Glutamatergic neuron (in vitro differentiated cells): ENCODE data around the gene THYN1. TPM values are rescaled to one million over a fixed set of nuclear protein-coding genes. Genes with fewer than 3 reads are reported as not detected.
"Not testable (repeated sequence)": the region's sequence is repeated elsewhere in the genome, so short reads cannot be mapped to it uniquely, and the experiment has no call there.

ENCODE experiments used
- DNase-seq: peaks from one replicate; pipeline ENCODE4 v3.0.0; 2022
- H3K27ac Mint-ChIP-seq: one replicate; pipeline ENCODE4 v1.8.0; 2020; ENCODE audit warnings: mild to moderate bottlenecking, mixed read lengths, inconsistent platforms; ENCODE audit not compliant: unreplicated experiment
- H3K27me3 Mint-ChIP-seq: one replicate; pipeline ENCODE4 v1.8.0; 2020; ENCODE audit warnings: mild to moderate bottlenecking, moderate library complexity, mixed read lengths, inconsistent platforms; ENCODE audit not compliant: unreplicated experiment
- H3K36me3 Mint-ChIP-seq: one replicate; pipeline ENCODE4 v1.8.0; 2020; ENCODE audit warnings: mild to moderate bottlenecking, mixed read lengths, inconsistent platforms; ENCODE audit not compliant: unreplicated experiment
- H3K4me1 Mint-ChIP-seq: one replicate; pipeline ENCODE4 v1.8.0; 2020; ENCODE audit warnings: mild to moderate bottlenecking, low read depth, mixed read lengths, inconsistent platforms; ENCODE audit not compliant: unreplicated experiment
- H3K4me3 Mint-ChIP-seq: one replicate; pipeline ENCODE4 v1.8.0; 2020; ENCODE audit warnings: mild to moderate bottlenecking, mixed read lengths, inconsistent platforms; ENCODE audit not compliant: unreplicated experiment
- H3K9me3 Mint-ChIP-seq: one replicate; pipeline ENCODE4 v1.8.0; 2020; ENCODE audit warnings: mild to moderate bottlenecking, moderate library complexity, mixed read lengths, inconsistent platforms; ENCODE audit not compliant: unreplicated experiment
- total RNA-seq: library from RNA; stranded (reverse); fragmentation: NEBNext Ultra II Directional; extraction: Animal tissue kit (Norgen Biotek cat#: 25700); gene quantifications from one replicate; pipeline ENCODE4 v1.2.1, GENCODE V29; 2021; ENCODE audit not compliant: unreplicated experiment
- TF ChIP-seq, protein P1 (sequence below): fragments of 200-600 bp; sonication (generic); IDR thresholded peaks from one replicate; pipeline ENCODE4 v1.5.0; 2021; ENCODE audit not compliant: partially characterized antibody, unreplicated experiment

THYN1 gene
- total RNA-seq, 1 donor from 2014 or later, result 35.9 TPM

GRCh38 chr11:134260983-134261382 lies 7.8 kb upstream of the THYN1 start:
- H3K36me3 Mint-ChIP-seq, result no peaks in the 10 kb centered on the region
- no peak overlapping the region for H3K27ac Mint-ChIP-seq
- H3K9me3 Mint-ChIP-seq, result no peaks in the 10 kb centered on the region
- H3K27me3 Mint-ChIP-seq, result no peaks in the 10 kb centered on the region
- no peaks in the 10 kb centered on the region for H3K4me1 Mint-ChIP-seq
- TF ChIP-seq, protein P1, sequence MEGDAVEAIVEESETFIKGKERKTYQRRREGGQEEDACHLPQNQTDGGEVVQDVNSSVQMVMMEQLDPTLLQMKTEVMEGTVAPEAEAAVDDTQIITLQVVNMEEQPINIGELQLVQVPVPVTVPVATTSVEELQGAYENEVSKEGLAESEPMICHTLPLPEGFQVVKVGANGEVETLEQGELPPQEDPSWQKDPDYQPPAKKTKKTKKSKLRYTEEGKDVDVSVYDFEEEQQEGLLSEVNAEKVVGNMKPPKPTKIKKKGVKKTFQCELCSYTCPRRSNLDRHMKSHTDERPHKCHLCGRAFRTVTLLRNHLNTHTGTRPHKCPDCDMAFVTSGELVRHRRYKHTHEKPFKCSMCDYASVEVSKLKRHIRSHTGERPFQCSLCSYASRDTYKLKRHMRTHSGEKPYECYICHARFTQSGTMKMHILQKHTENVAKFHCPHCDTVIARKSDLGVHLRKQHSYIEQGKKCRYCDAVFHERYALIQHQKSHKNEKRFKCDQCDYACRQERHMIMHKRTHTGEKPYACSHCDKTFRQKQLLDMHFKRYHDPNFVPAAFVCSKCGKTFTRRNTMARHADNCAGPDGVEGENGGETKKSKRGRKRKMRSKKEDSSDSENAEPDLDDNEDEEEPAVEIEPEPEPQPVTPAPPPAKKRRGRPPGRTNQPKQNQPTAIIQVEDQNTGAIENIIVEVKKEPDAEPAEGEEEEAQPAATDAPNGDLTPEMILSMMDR, result no peak
- H3K4me3 Mint-ChIP-seq, result no peak overlapping the region
- DNase-seq, result no peak

DNA sequence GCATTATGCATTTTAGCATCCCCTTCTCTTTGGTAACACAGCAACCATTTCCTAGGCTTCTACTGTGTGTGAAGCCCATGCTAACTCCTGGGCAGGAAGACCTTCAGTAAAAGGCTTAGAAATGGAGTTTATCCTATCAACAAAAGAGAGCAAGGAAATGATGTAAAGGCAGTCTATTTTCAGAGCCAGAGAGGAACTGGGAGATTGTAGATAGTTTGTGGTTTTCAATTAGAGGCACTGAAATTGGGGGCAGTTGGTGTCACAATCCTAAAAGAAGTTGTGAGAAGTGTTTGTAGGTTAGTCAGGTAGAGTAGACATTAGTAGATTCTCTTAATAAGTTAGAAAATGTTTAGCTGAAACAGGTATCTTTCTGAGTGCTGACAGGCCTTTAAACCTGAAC lies 7.4 kb upstream of the THYN1 start:
- H3K27me3 Mint-ChIP-seq, result no peaks in the 10 kb centered on the region
- no peaks in the 10 kb centered on the region for H3K36me3 Mint-ChIP-seq
- no peak overlapping the region for H3K4me3 Mint-ChIP-seq
- no peaks in the 10 kb centered on the region for H3K4me1 Mint-ChIP-seq
- no peaks in the 10 kb centered on the region for H3K9me3 Mint-ChIP-seq
- H3K27ac Mint-ChIP-seq, result no peak overlapping the region
- DNase-seq, result no peak
- TF ChIP-seq, protein P1, result no peak

GRCh38 chr11:134258577-134258976 lies 5.4 kb upstream of the THYN1 start:
- Mint-ChIP-seq H3K4me1 (peaks cover 5% of the 10 kb centered on the region), H3K4me3 (no peak overlapping the region), H3K27ac (no peak overlapping the region), H3K36me3 (no peaks in the 10 kb centered on the region), H3K9me3 (peaks cover 2% of the 10 kb centered on the region), H3K27me3 (no peaks in the 10 kb centered on the region)
- no peak for DNase-seq
- TF ChIP-seq, protein P1, result no peak

- no peak for DNase-seq
- H3K4me1 Mint-ChIP-seq, result peaks cover 9% of the 10 kb centered on the region
- no peaks in the 10 kb centered on the region for H3K27me3 Mint-ChIP-seq
- H3K36me3 Mint-ChIP-seq, result no peaks in the 10 kb centered on the region
- H3K4me3 Mint-ChIP-seq, result no peak overlapping the region
- peaks cover 2% of the 10 kb centered on the region for H3K9me3 Mint-ChIP-seq
- H3K27ac Mint-ChIP-seq, result no peak overlapping the region
- TF ChIP-seq, protein P1, result no peak
Measured at GRCh38 chr11:134257101-134257500, 3.9 kb upstream of the THYN1 start.

- H3K27me3 Mint-ChIP-seq, H3K36me3 Mint-ChIP-seq, H3K27ac Mint-ChIP-seq, H3K4me3 Mint-ChIP-seq, H3K9me3 Mint-ChIP-seq, DNase-seq: not testable (repeated sequence)
- H3K4me1 Mint-ChIP-seq, result peaks cover 14% of the 10 kb centered on the region
Measured at GRCh38 chr11:134255184-134255561, 2.0 kb upstream of the THYN1 start.
